VCaP (cell line): Measurements from ENCODE around the gene PRR7.

ENCODE experiments used
- H3K27ac ChIP-seq: fragments of 450-650 bp; 2 replicates; pipeline ENCODE4 v1.5.1; 2017
- CTCF ChIP-seq: fragments of 450-650 bp; conservative IDR thresholded peaks from 2 replicates; pipeline ENCODE4 v1.5.1; 2017; ENCODE audit warnings: mild to moderate bottlenecking, moderate library complexity

The PRR7 gene

GRCh38 chr5:177431317-177432142, 15.1 kb upstream of the PRR7 start:
- peak overlapping the region; percentile 11; the same call in 1 of the 2 replicates for H3K27ac ChIP-seq
- no peak for TF ChIP-seq CTCF

- H3K27ac ChIP-seq, result peak overlapping the region; percentile 11; the same call in 1 of the 2 replicates
- no peak for TF ChIP-seq CTCF
Observed at GRCh38 chr5:177432143-177432838, 14.3 kb upstream of the PRR7 start.

- TF ChIP-seq CTCF, result no peak
- H3K27ac ChIP-seq, result no peak overlapping the region
Observed at GRCh38 chr5:177432839-177433657, 13.6 kb upstream of the PRR7 start.

- no peak for TF ChIP-seq CTCF
- no peak overlapping the region for H3K27ac ChIP-seq
Observed at GRCh38 chr5:177433658-177434217, 12.9 kb upstream of the PRR7 start.

- H3K27ac ChIP-seq, result no peak overlapping the region
- no peak for TF ChIP-seq CTCF
Observed at GRCh38 chr5:177434437-177434836, 12.2 kb upstream of the PRR7 start.

GRCh38 chr5:177434942-177435738, 11.5 kb upstream of the PRR7 start:
- no peak overlapping the region for H3K27ac ChIP-seq
- no peak for TF ChIP-seq CTCF
